Measurements from ENCODE around the gene PHF21A.

GRCh38 chr11:45895553-45896259 is 225.5 kb downstream of the PHF21A start:
- no peak for TF ChIP-seq EZH2 (IDR thresholded peaks at IDR 0.05)
- no peak for TF ChIP-seq POLR2AphosphoS5 (IDR thresholded peaks at IDR 0.05; ENCODE audit: borderline replicate concordance, low read depth, low read length)
